ENCODE data around the gene ANGEL2. TPM values are rescaled to one million over a fixed set of nuclear protein-coding genes. Genes with fewer than 3 reads are reported as not detected.

ANGEL2 gene
- total RNA-seq, 2 donors from 2014 or later, result 16.9 to 21.6 TPM

DNA sequence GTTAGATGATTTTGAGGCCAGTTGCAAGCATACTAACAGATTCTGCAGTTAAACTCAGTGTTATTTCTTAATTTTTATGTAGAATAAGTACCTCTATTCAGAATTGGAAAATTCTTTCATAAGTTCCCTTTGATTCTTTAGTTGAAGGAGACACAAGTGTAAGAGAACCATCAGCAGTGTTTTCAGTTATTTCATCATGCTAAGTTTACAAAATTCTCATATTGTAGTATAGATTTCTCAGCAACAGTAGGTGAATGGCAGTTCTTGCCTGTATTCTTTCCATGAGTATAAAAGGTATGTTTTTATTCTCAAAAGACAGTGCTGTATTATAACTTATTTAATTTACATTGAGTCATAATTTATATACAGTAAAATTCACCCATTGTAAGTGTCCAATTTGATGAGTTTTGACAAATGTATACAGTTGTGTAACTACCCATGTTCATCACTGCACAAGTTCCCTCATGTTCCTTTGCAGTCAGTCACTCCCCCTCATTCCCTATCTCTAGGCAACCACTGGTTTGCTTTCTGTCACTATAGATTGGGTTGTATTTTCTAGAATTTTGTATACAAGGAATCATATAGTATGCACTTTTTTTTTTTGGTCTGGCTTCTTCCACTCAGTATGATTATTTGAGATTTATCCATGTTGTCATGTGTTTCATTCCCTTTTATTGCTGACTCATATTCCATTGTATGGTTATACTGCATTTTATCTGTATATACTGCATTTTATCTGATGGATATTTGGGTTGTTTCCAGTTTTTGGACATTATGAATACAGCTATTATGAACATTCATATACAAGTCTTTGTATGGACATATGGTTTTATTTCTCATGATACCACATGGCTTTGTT is 39.3 kb upstream of the ANGEL2 start:
- H3K27ac ChIP-seq, result no peak overlapping the region
- no peak overlapping the region for H3K4me3 ChIP-seq
- no peaks in the 10 kb centered on the region for H3K27me3 ChIP-seq
- no peak for DNase-seq (ENCODE audit: low spot score)
- peaks cover 0 to 22% of the 10 kb centered on the region in 2 donors for H3K4me1 ChIP-seq
- no peaks in the 10 kb centered on the region for H3K36me3 ChIP-seq
- no peaks in the 10 kb centered on the region for H3K9me3 ChIP-seq
- TF ChIP-seq, protein P1, sequence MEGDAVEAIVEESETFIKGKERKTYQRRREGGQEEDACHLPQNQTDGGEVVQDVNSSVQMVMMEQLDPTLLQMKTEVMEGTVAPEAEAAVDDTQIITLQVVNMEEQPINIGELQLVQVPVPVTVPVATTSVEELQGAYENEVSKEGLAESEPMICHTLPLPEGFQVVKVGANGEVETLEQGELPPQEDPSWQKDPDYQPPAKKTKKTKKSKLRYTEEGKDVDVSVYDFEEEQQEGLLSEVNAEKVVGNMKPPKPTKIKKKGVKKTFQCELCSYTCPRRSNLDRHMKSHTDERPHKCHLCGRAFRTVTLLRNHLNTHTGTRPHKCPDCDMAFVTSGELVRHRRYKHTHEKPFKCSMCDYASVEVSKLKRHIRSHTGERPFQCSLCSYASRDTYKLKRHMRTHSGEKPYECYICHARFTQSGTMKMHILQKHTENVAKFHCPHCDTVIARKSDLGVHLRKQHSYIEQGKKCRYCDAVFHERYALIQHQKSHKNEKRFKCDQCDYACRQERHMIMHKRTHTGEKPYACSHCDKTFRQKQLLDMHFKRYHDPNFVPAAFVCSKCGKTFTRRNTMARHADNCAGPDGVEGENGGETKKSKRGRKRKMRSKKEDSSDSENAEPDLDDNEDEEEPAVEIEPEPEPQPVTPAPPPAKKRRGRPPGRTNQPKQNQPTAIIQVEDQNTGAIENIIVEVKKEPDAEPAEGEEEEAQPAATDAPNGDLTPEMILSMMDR (IDR thresholded peaks at IDR 0.05), result no peak

DNA sequence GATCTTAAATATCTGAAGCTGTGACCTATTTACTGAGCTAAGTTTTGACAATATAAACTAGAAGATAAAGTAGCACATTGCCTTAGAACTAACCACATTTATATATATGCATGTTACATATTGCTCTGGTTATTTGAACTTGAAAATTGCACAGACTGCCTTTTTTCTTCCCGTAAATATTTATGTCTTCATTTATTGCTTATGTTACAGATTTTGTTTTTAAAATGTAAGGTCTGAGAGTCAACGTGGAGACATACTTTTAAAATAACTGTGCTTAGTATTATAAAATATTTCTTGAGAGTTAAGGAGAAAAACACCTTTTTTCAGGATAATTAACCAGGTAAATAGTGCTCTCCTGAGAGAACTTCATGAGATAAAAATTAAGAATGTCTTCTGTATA is 38.5 kb upstream of the ANGEL2 start:
- Histone ChIP-seq H3K4me1 (peaks cover 0 to 22% of the 10 kb centered on the region in 2 donors), H3K36me3 (no peaks in the 10 kb centered on the region), H3K27ac (no peak overlapping the region), H3K27me3 (no peaks in the 10 kb centered on the region), H3K4me3 (no peak overlapping the region), H3K9me3 (no peaks in the 10 kb centered on the region)
- TF ChIP-seq, protein P1 (IDR thresholded peaks at IDR 0.05), result no peak
- no peak for DNase-seq (ENCODE audit: low spot score)

DNA sequence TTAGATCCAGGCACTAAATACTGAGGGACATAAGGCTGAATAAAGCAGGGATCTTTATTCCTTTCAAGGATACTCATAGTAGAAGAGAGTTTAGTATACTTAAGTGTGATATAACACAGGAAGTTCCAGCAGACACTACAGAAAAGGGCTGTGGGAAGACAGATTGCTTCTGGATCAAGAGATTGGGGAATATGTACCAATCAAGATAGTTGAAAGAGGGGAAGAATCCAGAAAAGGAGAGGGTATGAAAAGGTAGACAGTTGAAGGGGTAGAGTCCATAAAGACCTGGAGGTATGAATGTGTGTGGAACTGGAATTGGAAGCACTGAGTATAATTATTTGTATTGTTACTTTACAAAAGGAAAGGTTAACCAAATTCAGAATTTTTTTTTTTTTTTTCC is 37.8 kb upstream of the ANGEL2 start:
- TF ChIP-seq, protein P1 (IDR thresholded peaks at IDR 0.05), result no peak
- Histone ChIP-seq H3K4me3 (no peak overlapping the region), H3K27ac (no peak overlapping the region), H3K27me3 (no peaks in the 10 kb centered on the region), H3K4me1 (peaks cover 0 to 22% of the 10 kb centered on the region in 2 donors), H3K9me3 (no peaks in the 10 kb centered on the region), H3K36me3 (no peaks in the 10 kb centered on the region)
- DNase-seq (ENCODE audit: low spot score), result no peak

DNA sequence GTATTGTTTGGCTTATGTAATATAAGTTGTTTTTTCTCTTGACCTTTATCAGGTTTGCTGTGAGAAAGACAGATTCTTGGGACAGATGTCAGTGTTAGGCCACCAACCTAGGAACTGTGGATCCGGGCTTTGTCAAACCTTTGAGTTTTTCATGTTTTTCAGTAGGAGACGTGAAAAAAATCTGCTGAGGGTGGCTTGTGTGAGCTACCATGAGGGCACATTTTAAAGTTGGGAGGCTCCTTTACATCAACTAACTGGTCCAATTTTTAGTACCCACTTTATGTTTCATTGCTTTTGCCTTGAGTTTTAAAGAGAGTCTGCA is 36.2 kb upstream of the ANGEL2 start:
- Histone ChIP-seq H3K4me1 (peaks cover 0 to 22% of the 10 kb centered on the region in 2 donors), H3K27me3 (no peaks in the 10 kb centered on the region), H3K36me3 (no peaks in the 10 kb centered on the region), H3K4me3 (peak overlapping the region; percentile 70 to 92), H3K9me3 (no peaks in the 10 kb centered on the region), H3K27ac (no peak overlapping the region)
- TF ChIP-seq, protein P1 (IDR thresholded peaks at IDR 0.05), result no peak
- no peak for DNase-seq (ENCODE audit: low spot score)

DNA sequence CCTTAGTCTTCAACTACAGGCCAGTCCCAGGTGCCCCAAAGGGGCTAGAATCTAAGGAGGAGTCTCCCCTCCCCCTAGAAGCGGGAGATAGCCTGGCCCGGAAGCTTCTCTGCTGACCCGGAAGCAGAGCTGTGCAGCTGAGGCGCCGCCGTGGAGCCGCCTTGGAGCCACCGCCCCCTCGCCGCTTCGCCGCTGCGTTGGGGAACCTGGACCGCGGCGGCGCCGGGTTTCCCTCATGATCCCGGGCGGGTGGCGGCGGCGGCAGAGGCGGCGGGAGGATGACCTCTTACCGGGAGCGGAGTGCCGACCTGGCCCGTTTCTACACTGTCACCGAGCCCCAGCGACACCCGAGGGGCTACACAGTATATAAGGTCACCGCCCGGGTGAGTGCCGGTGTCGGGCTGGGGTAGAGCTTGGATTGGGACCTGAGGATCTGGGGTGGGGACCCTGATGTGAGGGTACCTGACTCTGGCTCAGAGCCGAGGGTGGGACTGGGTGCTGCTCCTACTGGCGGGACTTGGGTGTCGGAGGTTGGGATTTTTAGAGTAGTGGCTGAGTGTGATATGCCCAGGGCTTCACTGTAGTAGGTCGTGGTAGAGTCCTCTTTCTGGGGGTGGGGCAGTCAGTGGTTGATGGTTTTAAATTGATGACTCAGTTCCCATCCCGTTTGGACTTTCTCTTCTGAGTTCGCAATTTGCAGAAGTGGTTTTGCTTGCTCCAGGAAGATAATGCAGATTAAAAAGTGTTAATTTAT is 35.6 kb upstream of the ANGEL2 start, which contains the start of gene RPS6KC1:
RPS6KC1 (plus strand) TSS at position 115 of the 754 bp plus-strand sequence; CDS start at position 279, 164 bp downstream.
- H3K4me3 ChIP-seq, result peak within 1 kb of the TSS; percentile 70 to 92
- peak within 1 kb of the TSS; percentile 76 to 80 for H3K27ac ChIP-seq

More for the DNA sequence above, 35.6 kb upstream of the ANGEL2 start, which contains the start of gene RPS6KC1:
- DNase-seq (ENCODE audit: low spot score), result peak; percentile 71
- Histone ChIP-seq H3K9me3 (no peaks in the 10 kb centered on the region), H3K4me1 (peaks cover 0 to 22% of the 10 kb centered on the region in 2 donors), H3K27me3 (no peaks in the 10 kb centered on the region), H3K36me3 (no peaks in the 10 kb centered on the region)
- TF ChIP-seq, protein P1 (IDR thresholded peaks at IDR 0.05), result peak in 1 of 2 donors; percentile 29
